GM23338 (cell line): ENCODE results near the gene DNASE1. TPM values are rescaled to one million over a fixed set of nuclear protein-coding genes. Genes with fewer than 3 reads are reported as not detected.

Experiments
- ATAC-seq: fragments of 200-7000 bp; cut with Tn5 transposase; 3 replicates; pipeline ENCODE4 v1.9.1; 2020
- DNase-seq: peaks from one replicate; pipeline ENCODE4 v3.0.0-alpha.2; 2015; ENCODE audit warnings: low spot score
- H2AFZ ChIP-seq: fragments of 200-600 bp; sonication (generic); 2 replicates; pipeline ENCODE4 v1.8.0; 2016; ENCODE audit warnings: antibody characterized with exemption, mild to moderate bottlenecking, moderate library complexity
- H3F3A ChIP-seq: fragments of 200-600 bp; sonication (generic); replicated peaks from 2 replicates; pipeline ENCODE4 v1.8.0; 2017; ENCODE audit warnings: antibody characterized with exemption, mixed run types, low read depth
- H3K27ac ChIP-seq: fragments of 200-600 bp; sonication (generic); 2 replicates; pipeline ENCODE4 v1.6.1; 2016; ENCODE audit warnings: low read depth
- H3K27me3 ChIP-seq: fragments of 200-600 bp; sonication (generic); 2 replicates; pipeline ENCODE4 v1.8.0; 2016; ENCODE audit warnings: mild to moderate bottlenecking, mixed run types, moderate library complexity; ENCODE audit not compliant: insufficient read depth
- H3K36me3 ChIP-seq: fragments of 200-600 bp; sonication (generic); 2 replicates; pipeline ENCODE4 v1.8.0; 2016; ENCODE audit warnings: mild to moderate bottlenecking; ENCODE audit not compliant: insufficient read depth
- H3K4me1 ChIP-seq: fragments of 200-600 bp; sonication (generic); 2 replicates; pipeline ENCODE4 v1.8.0; 2016; ENCODE audit warnings: mild to moderate bottlenecking, moderate library complexity; ENCODE audit not compliant: insufficient read depth
- H3K4me2 ChIP-seq: fragments of 200-600 bp; sonication (generic); 2 replicates; pipeline ENCODE4 v1.7.1; 2017; ENCODE audit warnings: mixed run types
- H3K4me3 ChIP-seq: fragments of 200-600 bp; sonication (generic); 2 replicates; pipeline ENCODE4 v1.6.1; 2016; ENCODE audit warnings: mixed run types
- H3K79me2 ChIP-seq: fragments of 200-600 bp; sonication (generic); replicated peaks from 2 replicates; pipeline ENCODE4 v1.8.0; 2017; ENCODE audit warnings: mild to moderate bottlenecking; ENCODE audit not compliant: insufficient read depth
- H3K9me2 ChIP-seq: fragments of 200-600 bp; sonication (generic); 2 replicates; pipeline ENCODE4 v1.8.0; 2017; ENCODE audit not compliant: insufficient read depth
- H4K20me1 ChIP-seq: fragments of 200-600 bp; sonication (generic); replicated peaks from 2 replicates; pipeline ENCODE4 v1.8.0; 2017; ENCODE audit warnings: mild to moderate bottlenecking; ENCODE audit not compliant: insufficient read depth
- H3K27ac Mint-ChIP-seq: 2 replicates; pipeline ENCODE4 v1.8.0; 2020; ENCODE audit warnings: inconsistent platforms, mild to moderate bottlenecking, moderate library complexity, mixed read lengths
- H3K27me3 Mint-ChIP-seq: 3 replicates; pipeline ENCODE4 v1.8.0; 2022; ENCODE audit warnings: low read depth, mild to moderate bottlenecking, moderate library complexity, mixed read lengths, inconsistent platforms; ENCODE audit not compliant: insufficient read depth, poor library complexity
- H3K36me3 Mint-ChIP-seq: 3 replicates; pipeline ENCODE4 v1.8.0; 2021; ENCODE audit warnings: low read depth, mild to moderate bottlenecking, inconsistent platforms, moderate library complexity, mixed read lengths
- H3K4me1 Mint-ChIP-seq: 3 replicates; pipeline ENCODE4 v1.8.0; 2020; ENCODE audit warnings: mild to moderate bottlenecking, inconsistent platforms, mixed read lengths
- H3K4me3 Mint-ChIP-seq: 3 replicates; pipeline ENCODE4 v1.8.0; 2021; ENCODE audit warnings: moderate library complexity, mild to moderate bottlenecking, inconsistent platforms, mixed read lengths
- H3K9me3 Mint-ChIP-seq: 3 replicates; pipeline ENCODE4 v1.8.0; 2020; ENCODE audit warnings: moderate library complexity, mild to moderate bottlenecking, inconsistent platforms, mixed read lengths
- CREB1 ChIP-seq: fragments of 250-450 bp; sonication (Bioruptor Pico); IDR thresholded peaks from 2 replicates; pipeline ENCODE4 v1.5.0; 2020; ENCODE audit warnings: low read depth, mild to moderate bottlenecking, moderate library complexity
- EZH2 ChIP-seq: fragments of 200-600 bp; sonication (generic); IDR thresholded peaks from one replicate; pipeline ENCODE4 v1.8.0; 2017; ENCODE audit warnings: antibody characterized with exemption, mild to moderate bottlenecking, low read depth; ENCODE audit not compliant: unreplicated experiment
- JUNB ChIP-seq: IDR thresholded peaks from one replicate; pipeline ENCODE4 v1.6.1; 2016; ENCODE audit warnings: antibody characterized with exemption; ENCODE audit not compliant: unreplicated experiment
- NANOG ChIP-seq: IDR thresholded peaks from 2 replicates; pipeline ENCODE4 v1.6.1; 2016; ENCODE audit warnings: antibody characterized with exemption, borderline replicate concordance
- POLR2AphosphoS5 ChIP-seq: IDR thresholded peaks from 2 replicates; pipeline ENCODE4 v1.6.1; 2016; ENCODE audit warnings: antibody characterized with exemption, low read depth
- ZNF114 ChIP-seq: fragments of 250-450 bp; sonication (Bioruptor Pico); IDR thresholded peaks from 2 replicates; pipeline ENCODE4 v1.5.0; 2020; ENCODE audit warnings: mild to moderate bottlenecking, moderate library complexity
- ZNF331 ChIP-seq: fragments of 250-450 bp; sonication (Bioruptor Pico); IDR thresholded peaks from 2 replicates; pipeline ENCODE4 v1.5.0; 2020; ENCODE audit warnings: low read depth, mild to moderate bottlenecking, moderate library complexity
- polyA plus RNA-seq: library from polyadenylated mRNA; unstranded; fragments of >200 nt; fragmentation: Nextera tagmentation; extraction: Ambion mirVana; gene quantifications from 2 replicates; pipeline ENCODE4 v1.2.1, GENCODE V29; 2016
- total RNA-seq: library from RNA; depleted of rRNA; stranded (reverse); fragments of >200 nt; shearing (Covaris generic); gene quantifications from 2 replicates; pipeline ENCODE4 v1.2.3, GENCODE V29; 2014
- TF ChIP-seq, protein P1 (sequence below): IDR thresholded peaks from one replicate; pipeline ENCODE4 v1.6.1; 2018; ENCODE audit warnings: antibody characterized with exemption; ENCODE audit not compliant: unreplicated experiment
- TF ChIP-seq, protein P2 (sequence below): IDR thresholded peaks from 2 replicates; pipeline ENCODE4 v1.6.1; 2016; ENCODE audit warnings: antibody characterized with exemption
- TF ChIP-seq, protein P3 (sequence below), 2 experiments: fragments of 200-600 bp in 1 of 2; sonication (generic) in 1 of 2; conservative IDR thresholded peaks; 2 replicates each; pipeline versions ENCODE4 v1.5.1 to v1.6.1; 2016 to 2017; ENCODE audit warnings: antibody characterized with exemption in 2 of 2, low read depth in 2 of 2, mild to moderate bottlenecking in 2 of 2, moderate library complexity in 1 of 2
- TF ChIP-seq, protein P4 (sequence below): fragments of 250-450 bp; sonication (Bioruptor Pico); IDR thresholded peaks from 2 replicates; pipeline ENCODE4 v1.5.0; 2020; ENCODE audit warnings: mild to moderate bottlenecking, moderate library complexity

Gene DNASE1
- total and polyA plus RNA-seq, 2 experiments from 2014 or later: 7.9 to 23.0 TPM

DNA sequence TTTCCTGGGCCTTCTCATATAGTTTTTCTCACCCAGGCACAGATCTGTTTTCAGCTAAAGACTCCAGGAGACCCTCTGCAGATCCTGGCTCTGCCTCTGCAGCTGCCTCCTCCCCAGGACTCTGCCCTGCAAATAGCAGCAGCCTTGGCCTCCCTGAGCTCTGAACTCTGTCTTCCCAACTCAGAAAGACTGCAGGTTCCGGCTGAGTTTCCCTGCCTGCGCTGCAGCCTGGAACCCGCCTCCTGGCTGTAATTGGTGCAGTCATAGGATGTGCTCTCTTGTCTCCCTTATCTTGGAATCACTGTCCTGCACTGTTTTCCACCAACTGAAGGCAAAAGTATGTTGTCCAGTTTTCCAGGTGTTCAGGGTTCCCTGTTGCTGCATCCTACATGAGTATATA, 14.3 kb upstream of the DNASE1 start (continued):
- TF ChIP-seq, protein P1, sequence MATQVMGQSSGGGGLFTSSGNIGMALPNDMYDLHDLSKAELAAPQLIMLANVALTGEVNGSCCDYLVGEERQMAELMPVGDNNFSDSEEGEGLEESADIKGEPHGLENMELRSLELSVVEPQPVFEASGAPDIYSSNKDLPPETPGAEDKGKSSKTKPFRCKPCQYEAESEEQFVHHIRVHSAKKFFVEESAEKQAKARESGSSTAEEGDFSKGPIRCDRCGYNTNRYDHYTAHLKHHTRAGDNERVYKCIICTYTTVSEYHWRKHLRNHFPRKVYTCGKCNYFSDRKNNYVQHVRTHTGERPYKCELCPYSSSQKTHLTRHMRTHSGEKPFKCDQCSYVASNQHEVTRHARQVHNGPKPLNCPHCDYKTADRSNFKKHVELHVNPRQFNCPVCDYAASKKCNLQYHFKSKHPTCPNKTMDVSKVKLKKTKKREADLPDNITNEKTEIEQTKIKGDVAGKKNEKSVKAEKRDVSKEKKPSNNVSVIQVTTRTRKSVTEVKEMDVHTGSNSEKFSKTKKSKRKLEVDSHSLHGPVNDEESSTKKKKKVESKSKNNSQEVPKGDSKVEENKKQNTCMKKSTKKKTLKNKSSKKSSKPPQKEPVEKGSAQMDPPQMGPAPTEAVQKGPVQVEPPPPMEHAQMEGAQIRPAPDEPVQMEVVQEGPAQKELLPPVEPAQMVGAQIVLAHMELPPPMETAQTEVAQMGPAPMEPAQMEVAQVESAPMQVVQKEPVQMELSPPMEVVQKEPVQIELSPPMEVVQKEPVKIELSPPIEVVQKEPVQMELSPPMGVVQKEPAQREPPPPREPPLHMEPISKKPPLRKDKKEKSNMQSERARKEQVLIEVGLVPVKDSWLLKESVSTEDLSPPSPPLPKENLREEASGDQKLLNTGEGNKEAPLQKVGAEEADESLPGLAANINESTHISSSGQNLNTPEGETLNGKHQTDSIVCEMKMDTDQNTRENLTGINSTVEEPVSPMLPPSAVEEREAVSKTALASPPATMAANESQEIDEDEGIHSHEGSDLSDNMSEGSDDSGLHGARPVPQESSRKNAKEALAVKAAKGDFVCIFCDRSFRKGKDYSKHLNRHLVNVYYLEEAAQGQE: no peak
- TF ChIP-seq JUNB: no peak
- no peak for TF ChIP-seq POLR2AphosphoS5
- TF ChIP-seq NANOG: no peak
- TF ChIP-seq EZH2: no peak
- TF ChIP-seq ZNF114 (CRISPR knock-in tag): no peak
- TF ChIP-seq CREB1 (CRISPR knock-in tag): no peak
- TF ChIP-seq, protein P2, sequence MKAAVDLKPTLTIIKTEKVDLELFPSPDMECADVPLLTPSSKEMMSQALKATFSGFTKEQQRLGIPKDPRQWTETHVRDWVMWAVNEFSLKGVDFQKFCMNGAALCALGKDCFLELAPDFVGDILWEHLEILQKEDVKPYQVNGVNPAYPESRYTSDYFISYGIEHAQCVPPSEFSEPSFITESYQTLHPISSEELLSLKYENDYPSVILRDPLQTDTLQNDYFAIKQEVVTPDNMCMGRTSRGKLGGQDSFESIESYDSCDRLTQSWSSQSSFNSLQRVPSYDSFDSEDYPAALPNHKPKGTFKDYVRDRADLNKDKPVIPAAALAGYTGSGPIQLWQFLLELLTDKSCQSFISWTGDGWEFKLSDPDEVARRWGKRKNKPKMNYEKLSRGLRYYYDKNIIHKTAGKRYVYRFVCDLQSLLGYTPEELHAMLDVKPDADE: no peak

DNA sequence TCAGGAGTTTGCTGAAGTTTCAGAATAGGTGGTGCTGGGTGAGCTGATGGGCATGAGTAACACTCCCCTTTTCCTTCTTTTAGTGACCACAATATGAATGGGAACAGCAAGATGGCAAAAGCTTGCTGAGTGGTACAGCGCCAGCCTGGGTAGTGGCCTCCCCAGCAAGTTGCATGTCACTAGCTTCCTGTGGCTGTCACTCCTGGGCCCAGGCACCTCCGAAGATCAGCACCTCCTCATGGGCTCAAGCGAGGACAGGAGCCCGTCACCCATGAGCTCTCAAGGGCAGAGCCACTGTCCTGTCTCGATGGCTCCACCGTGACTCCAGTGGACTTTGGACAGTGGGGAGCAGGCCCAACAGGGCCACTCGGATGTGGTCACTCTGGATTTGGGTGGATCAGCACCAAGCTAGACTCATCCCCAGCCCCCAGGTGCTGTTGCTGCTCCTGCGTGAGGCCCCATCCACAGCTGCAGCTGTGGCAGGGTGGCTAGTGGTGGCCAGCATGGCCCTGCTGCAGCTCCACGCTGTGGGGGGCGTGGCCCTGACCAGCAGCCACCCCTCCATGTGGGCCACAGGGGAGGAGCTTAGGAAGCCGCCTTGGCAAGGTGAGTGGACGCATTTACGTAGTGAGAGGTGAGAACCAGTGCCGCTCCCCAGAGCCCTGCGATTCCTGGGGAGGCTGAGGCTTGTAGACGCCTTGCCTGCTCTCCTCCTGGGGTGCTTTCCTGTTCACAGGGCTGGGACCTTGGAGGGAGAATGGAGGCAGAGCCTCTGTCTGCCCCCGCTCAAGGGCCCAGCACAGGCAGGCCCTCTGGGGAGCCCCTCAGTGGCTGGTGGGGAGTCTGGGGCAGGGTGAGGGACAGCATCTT, 13.6 kb upstream of the DNASE1 start:
- ATAC-seq (no peak), DNase-seq (no peak)
- peaks cover 5% of the 10 kb centered on the region; the same call in 2 of the 3 replicates for H3K36me3 Mint-ChIP-seq
- H3K4me2 ChIP-seq: no peak overlapping the region
- 0 out of 2 replicates have a peak overlapping the region, but pooled peaks have one; percentile 0 for H3K27ac ChIP-seq
- H3K9me2 ChIP-seq: no peaks in the 10 kb centered on the region
- peaks cover 11% of the 10 kb centered on the region; the same call in 1 of the 2 replicates for H3K79me2 ChIP-seq
- peaks cover 5% of the 10 kb centered on the region; the same call in 1 of the 2 replicates for H4K20me1 ChIP-seq
- H3K27ac Mint-ChIP-seq: no peak overlapping the region
- no peak overlapping the region for H2AFZ ChIP-seq
- no peak overlapping the region for H3K4me3 Mint-ChIP-seq
- H3K9me3 Mint-ChIP-seq: peaks cover 8% of the 10 kb centered on the region; the same call in 2 of the 3 replicates
- no peaks in the 10 kb centered on the region for H3K27me3 ChIP-seq
- peaks cover 48% of the 10 kb centered on the region for H3K4me1 Mint-ChIP-seq
- peaks cover 16% of the 10 kb centered on the region for H3K27me3 Mint-ChIP-seq
- no peaks in the 10 kb centered on the region for H3K36me3 ChIP-seq
- H3F3A ChIP-seq: peaks cover 4% of the 10 kb centered on the region; the same call in 1 of the 2 replicates
- no peak overlapping the region for H3K4me3 ChIP-seq
- H3K4me1 ChIP-seq: peaks cover 24% of the 10 kb centered on the region
- no peak for TF ChIP-seq JUNB
- TF ChIP-seq, protein P3, sequence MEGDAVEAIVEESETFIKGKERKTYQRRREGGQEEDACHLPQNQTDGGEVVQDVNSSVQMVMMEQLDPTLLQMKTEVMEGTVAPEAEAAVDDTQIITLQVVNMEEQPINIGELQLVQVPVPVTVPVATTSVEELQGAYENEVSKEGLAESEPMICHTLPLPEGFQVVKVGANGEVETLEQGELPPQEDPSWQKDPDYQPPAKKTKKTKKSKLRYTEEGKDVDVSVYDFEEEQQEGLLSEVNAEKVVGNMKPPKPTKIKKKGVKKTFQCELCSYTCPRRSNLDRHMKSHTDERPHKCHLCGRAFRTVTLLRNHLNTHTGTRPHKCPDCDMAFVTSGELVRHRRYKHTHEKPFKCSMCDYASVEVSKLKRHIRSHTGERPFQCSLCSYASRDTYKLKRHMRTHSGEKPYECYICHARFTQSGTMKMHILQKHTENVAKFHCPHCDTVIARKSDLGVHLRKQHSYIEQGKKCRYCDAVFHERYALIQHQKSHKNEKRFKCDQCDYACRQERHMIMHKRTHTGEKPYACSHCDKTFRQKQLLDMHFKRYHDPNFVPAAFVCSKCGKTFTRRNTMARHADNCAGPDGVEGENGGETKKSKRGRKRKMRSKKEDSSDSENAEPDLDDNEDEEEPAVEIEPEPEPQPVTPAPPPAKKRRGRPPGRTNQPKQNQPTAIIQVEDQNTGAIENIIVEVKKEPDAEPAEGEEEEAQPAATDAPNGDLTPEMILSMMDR (conservative IDR thresholded peaks at IDR 0.05; ENCODE audit: low read depth in 2 of 2): no peak
- no peak for TF ChIP-seq ZNF114 (CRISPR knock-in tag)
- no peak for TF ChIP-seq NANOG
- TF ChIP-seq, protein P4, sequence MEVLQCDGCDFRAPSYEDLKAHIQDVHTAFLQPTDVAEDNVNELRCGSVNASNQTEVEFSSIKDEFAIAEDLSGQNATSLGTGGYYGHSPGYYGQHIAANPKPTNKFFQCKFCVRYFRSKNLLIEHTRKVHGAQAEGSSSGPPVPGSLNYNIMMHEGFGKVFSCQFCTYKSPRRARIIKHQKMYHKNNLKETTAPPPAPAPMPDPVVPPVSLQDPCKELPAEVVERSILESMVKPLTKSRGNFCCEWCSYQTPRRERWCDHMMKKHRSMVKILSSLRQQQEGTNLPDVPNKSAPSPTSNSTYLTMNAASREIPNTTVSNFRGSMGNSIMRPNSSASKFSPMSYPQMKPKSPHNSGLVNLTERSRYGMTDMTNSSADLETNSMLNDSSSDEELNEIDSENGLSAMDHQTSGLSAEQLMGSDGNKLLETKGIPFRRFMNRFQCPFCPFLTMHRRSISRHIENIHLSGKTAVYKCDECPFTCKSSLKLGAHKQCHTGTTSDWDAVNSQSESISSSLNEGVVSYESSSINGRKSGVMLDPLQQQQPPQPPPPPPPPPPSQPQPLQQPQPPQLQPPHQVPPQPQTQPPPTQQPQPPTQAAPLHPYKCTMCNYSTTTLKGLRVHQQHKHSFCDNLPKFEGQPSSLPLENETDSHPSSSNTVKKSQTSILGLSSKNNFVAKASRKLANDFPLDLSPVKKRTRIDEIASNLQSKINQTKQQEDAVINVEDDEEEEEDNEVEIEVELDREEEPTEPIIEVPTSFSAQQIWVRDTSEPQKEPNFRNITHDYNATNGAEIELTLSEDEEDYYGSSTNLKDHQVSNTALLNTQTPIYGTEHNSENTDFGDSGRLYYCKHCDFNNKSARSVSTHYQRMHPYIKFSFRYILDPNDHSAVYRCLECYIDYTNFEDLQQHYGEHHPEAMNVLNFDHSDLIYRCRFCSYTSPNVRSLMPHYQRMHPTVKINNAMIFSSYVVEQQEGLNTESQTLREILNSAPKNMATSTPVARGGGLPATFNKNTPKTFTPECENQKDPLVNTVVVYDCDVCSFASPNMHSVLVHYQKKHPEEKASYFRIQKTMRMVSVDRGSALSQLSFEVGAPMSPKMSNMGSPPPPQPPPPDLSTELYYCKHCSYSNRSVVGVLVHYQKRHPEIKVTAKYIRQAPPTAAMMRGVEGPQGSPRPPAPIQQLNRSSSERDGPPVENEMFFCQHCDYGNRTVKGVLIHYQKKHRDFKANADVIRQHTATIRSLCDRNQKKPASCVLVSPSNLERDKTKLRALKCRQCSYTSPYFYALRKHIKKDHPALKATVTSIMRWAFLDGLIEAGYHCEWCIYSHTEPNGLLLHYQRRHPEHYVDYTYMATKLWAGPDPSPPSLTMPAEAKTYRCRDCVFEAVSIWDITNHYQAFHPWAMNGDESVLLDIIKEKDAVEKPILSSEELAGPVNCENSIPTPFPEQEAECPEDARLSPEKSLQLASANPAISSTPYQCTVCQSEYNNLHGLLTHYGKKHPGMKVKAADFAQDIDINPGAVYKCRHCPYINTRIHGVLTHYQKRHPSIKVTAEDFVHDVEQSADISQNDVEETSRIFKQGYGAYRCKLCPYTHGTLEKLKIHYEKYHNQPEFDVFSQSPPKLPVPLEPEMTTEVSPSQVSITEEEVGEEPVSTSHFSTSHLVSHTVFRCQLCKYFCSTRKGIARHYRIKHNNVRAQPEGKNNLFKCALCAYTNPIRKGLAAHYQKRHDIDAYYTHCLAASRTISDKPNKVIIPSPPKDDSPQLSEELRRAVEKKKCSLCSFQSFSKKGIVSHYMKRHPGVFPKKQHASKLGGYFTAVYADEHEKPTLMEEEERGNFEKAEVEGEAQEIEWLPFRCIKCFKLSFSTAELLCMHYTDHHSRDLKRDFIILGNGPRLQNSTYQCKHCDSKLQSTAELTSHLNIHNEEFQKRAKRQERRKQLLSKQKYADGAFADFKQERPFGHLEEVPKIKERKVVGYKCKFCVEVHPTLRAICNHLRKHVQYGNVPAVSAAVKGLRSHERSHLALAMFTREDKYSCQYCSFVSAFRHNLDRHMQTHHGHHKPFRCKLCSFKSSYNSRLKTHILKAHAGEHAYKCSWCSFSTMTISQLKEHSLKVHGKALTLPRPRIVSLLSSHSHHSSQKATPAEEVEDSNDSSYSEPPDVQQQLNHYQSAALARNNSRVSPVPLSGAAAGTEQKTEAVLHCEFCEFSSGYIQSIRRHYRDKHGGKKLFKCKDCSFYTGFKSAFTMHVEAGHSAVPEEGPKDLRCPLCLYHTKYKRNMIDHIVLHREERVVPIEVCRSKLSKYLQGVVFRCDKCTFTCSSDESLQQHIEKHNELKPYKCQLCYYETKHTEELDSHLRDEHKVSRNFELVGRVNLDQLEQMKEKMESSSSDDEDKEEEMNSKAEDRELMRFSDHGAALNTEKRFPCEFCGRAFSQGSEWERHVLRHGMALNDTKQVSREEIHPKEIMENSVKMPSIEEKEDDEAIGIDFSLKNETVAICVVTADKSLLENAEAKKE (CRISPR knock-in tag): no peak
- TF ChIP-seq POLR2AphosphoS5: no peak
- no peak for TF ChIP-seq ZNF331 (CRISPR knock-in tag)
